ENCODE results near the gene RSAD2. TPM values are rescaled to one million over a fixed set of nuclear protein-coding genes. Genes with fewer than 3 reads are reported as not detected.
"Not testable (repeated sequence)": the region's sequence is repeated elsewhere in the genome, so short reads cannot be mapped to it uniquely, and the experiment has no call there.

RSAD2 gene
- total RNA-seq, 2 experiments from 2014 or later = 8.1 to 10.2 TPM

GRCh38 chr2:6934345-6934744, 56.8 kb downstream of the RSAD2 start:
- DNase-seq = no peak
- POLR2A ChIA-PET = no interaction called here
- ATAC-seq = no peak

GRCh38 chr2:6934758-6935651, 57.4 kb downstream of the RSAD2 start:
- Mint-ChIP-seq H3K36me3 (ENCODE audit: low read depth) (peaks cover 19% of the 10 kb centered on the region), H3K27me3 (no peaks in the 10 kb centered on the region), H3K4me1 (peaks cover 55% of the 10 kb centered on the region), H3K27ac (no peak overlapping the region), H3K9me3 (ENCODE audit: low read depth) (peaks cover 6% of the 10 kb centered on the region), H3K4me3 (no peak overlapping the region)
- CTCF ChIA-PET = no interaction called here
- intact Hi-C loops (cut with DNase I, micrococcal nuclease) = no loop called here
- POLR2A ChIA-PET = interaction anchor here (0.6 kb wide), 1 partner anchor 27 kb away, joined by 3 read pairs; no protein-coding TSS in a partner anchor
- ATAC-seq (no peak), DNase-seq (no peak)

More at GRCh38 chr2:6934345-6934744, 56.8 kb downstream of the RSAD2 start:
- intact Hi-C loops (cut with DNase I, micrococcal nuclease) = no loop called here
- Mint-ChIP-seq H3K4me3 (no peak overlapping the region), H3K27ac (no peak overlapping the region), H3K9me3 (ENCODE audit: low read depth) (peaks cover 6% of the 10 kb centered on the region), H3K36me3 (ENCODE audit: low read depth) (peaks cover 19% of the 10 kb centered on the region), H3K27me3 (no peaks in the 10 kb centered on the region), H3K4me1 (peaks cover 62% of the 10 kb centered on the region)
- CTCF ChIA-PET = no interaction called here

GRCh38 chr2:6935652-6936020, 58.1 kb downstream of the RSAD2 start:
- Mint-ChIP-seq H3K4me1 (peaks cover 54% of the 10 kb centered on the region), H3K36me3 (ENCODE audit: low read depth) (peaks cover 20% of the 10 kb centered on the region)
- ChIA-PET CTCF (interaction anchor here (1.6 kb wide), 1 partner anchor 20 kb away, joined by 6 read pairs; no protein-coding TSS in a partner anchor), POLR2A (interaction anchor here (0.6 kb wide), 1 partner anchor 27 kb away, joined by 3 read pairs; no protein-coding TSS in a partner anchor)
- intact Hi-C loops (cut with DNase I, micrococcal nuclease); H3K27ac Mint-ChIP-seq; ATAC-seq; H3K4me3 Mint-ChIP-seq; H3K9me3 Mint-ChIP-seq (ENCODE audit: low read depth); DNase-seq; H3K27me3 Mint-ChIP-seq: not testable (repeated sequence)

GRCh38 chr2:6937157-6937556, 59.6 kb downstream of the RSAD2 start:
- ChIA-PET CTCF (interaction anchor here (1.6 kb wide), 1 partner anchor 21 kb away, joined by 6 read pairs; no protein-coding TSS in a partner anchor), POLR2A (no interaction called here)
- Mint-ChIP-seq H3K36me3 (ENCODE audit: low read depth) (peaks cover 25% of the 10 kb centered on the region), H3K4me3 (no peak overlapping the region), H3K27ac (no peak overlapping the region), H3K27me3 (no peaks in the 10 kb centered on the region), H3K9me3 (ENCODE audit: low read depth) (no peaks in the 10 kb centered on the region), H3K4me1 (peaks cover 48% of the 10 kb centered on the region)
- ATAC-seq (no peak), DNase-seq (no peak)
- intact Hi-C loops (cut with DNase I, micrococcal nuclease) = no loop called here

GRCh38 chr2:6937582-6937981, 60.0 kb downstream of the RSAD2 start:
- H3K27me3 Mint-ChIP-seq = no peaks in the 10 kb centered on the region
- H3K36me3 Mint-ChIP-seq (ENCODE audit: low read depth) = peaks cover 29% of the 10 kb centered on the region
- no peak overlapping the region for H3K4me3 Mint-ChIP-seq
- intact Hi-C loops (cut with DNase I, micrococcal nuclease) = no loop called here
- CTCF ChIA-PET = no interaction called here
- no peaks in the 10 kb centered on the region for H3K9me3 Mint-ChIP-seq (ENCODE audit: low read depth)
- ATAC-seq (no peak), DNase-seq (no peak)
- POLR2A ChIA-PET = no interaction called here
- no peak overlapping the region for H3K27ac Mint-ChIP-seq
- H3K4me1 Mint-ChIP-seq = peaks cover 50% of the 10 kb centered on the region

GRCh38 chr2:6939071-6939470, 61.5 kb downstream of the RSAD2 start:
- no peak overlapping the region for H3K4me3 Mint-ChIP-seq
- H3K4me1 Mint-ChIP-seq = peaks cover 54% of the 10 kb centered on the region
- no peaks in the 10 kb centered on the region for H3K9me3 Mint-ChIP-seq (ENCODE audit: low read depth)
- H3K36me3 Mint-ChIP-seq (ENCODE audit: low read depth) = peaks cover 43% of the 10 kb centered on the region
- intact Hi-C loops (cut with DNase I, micrococcal nuclease) = no loop called here
- no peak for ATAC-seq
- POLR2A ChIA-PET = no interaction called here
- CTCF ChIA-PET = interaction anchor here (1.0 to 1.8 kb wide), 5 partner anchors 9 to 106 kb away, joined by 3 to 5 read pairs (median 4); partner anchors contain the start of gene RNF144A
- no peaks in the 10 kb centered on the region for H3K27me3 Mint-ChIP-seq
- H3K27ac Mint-ChIP-seq = no peak overlapping the region
- DNase-seq = no peak

- ChIA-PET POLR2A (no interaction called here), CTCF (no interaction called here)
- DNase-seq = no peak
- Mint-ChIP-seq H3K9me3 (ENCODE audit: low read depth) (no peaks in the 10 kb centered on the region), H3K36me3 (ENCODE audit: low read depth) (peaks cover 45% of the 10 kb centered on the region), H3K27ac (no peak overlapping the region), H3K27me3 (no peaks in the 10 kb centered on the region), H3K4me3 (no peak overlapping the region), H3K4me1 (peaks cover 57% of the 10 kb centered on the region)
- ATAC-seq = no peak
- intact Hi-C loops (cut with DNase I, micrococcal nuclease) = no loop called here
Observed at GRCh38 chr2:6940820-6941219, 63.2 kb downstream of the RSAD2 start.

GRCh38 chr2:6941299-6942046, 63.9 kb downstream of the RSAD2 start:
- Mint-ChIP-seq H3K9me3 (ENCODE audit: low read depth) (no peaks in the 10 kb centered on the region), H3K4me1 (peaks cover 52% of the 10 kb centered on the region), H3K27me3 (no peaks in the 10 kb centered on the region), H3K36me3 (ENCODE audit: low read depth) (peaks cover 46% of the 10 kb centered on the region), H3K27ac (no peak overlapping the region), H3K4me3 (no peak overlapping the region)
- POLR2A ChIA-PET = no interaction called here
- intact Hi-C loops (cut with DNase I, micrococcal nuclease) = no loop called here
- CTCF ChIA-PET = no interaction called here
- DNase-seq (no peak), ATAC-seq (no peak)

- Mint-ChIP-seq H3K9me3 (ENCODE audit: low read depth) (no peaks in the 10 kb centered on the region), H3K27ac (no peak overlapping the region)
- POLR2A ChIA-PET = interaction anchor here (0.8 kb wide), 1 partner anchor 66 kb away, joined by 3 read pairs; the partner anchor contains the start of gene RSAD2
Observed at GRCh38 chr2:6942848-6943247, 65.3 kb downstream of the RSAD2 start.

GRCh38 chr2:6943523-6943922, 65.9 kb downstream of the RSAD2 start:
- Mint-ChIP-seq H3K4me3 (no peak overlapping the region), H3K27ac (peak overlapping the region; percentile 16), H3K9me3 (ENCODE audit: low read depth) (no peaks in the 10 kb centered on the region), H3K4me1 (peaks cover 49% of the 10 kb centered on the region), H3K36me3 (ENCODE audit: low read depth) (peaks cover 51% of the 10 kb centered on the region), H3K27me3 (no peaks in the 10 kb centered on the region)
- intact Hi-C loops (cut with DNase I, micrococcal nuclease) = no loop called here
- ChIA-PET CTCF (interaction anchor here (0.8 kb wide), 1 partner anchor 96 kb away, joined by 3 read pairs; no protein-coding TSS in a partner anchor), POLR2A (interaction anchor here (0.8 kb wide), 1 partner anchor 66 kb away, joined by 3 read pairs; the partner anchor contains the start of gene RSAD2)
- DNase-seq (no peak), ATAC-seq (no peak)

More at GRCh38 chr2:6942848-6943247, 65.3 kb downstream of the RSAD2 start:
- H3K36me3 Mint-ChIP-seq (ENCODE audit: low read depth) = peaks cover 48% of the 10 kb centered on the region
- DNase-seq (no peak), ATAC-seq (no peak)
- no peaks in the 10 kb centered on the region for H3K27me3 Mint-ChIP-seq
- CTCF ChIA-PET = interaction anchor here (0.7 to 0.8 kb wide), 2 partner anchors 77 to 95 kb away, joined by 3 read pairs; no protein-coding TSS in a partner anchor
- no peak overlapping the region for H3K4me3 Mint-ChIP-seq
- intact Hi-C loops (cut with DNase I, micrococcal nuclease) = no loop called here
- H3K4me1 Mint-ChIP-seq = peaks cover 44% of the 10 kb centered on the region

GRCh38 chr2:6943971-6944370, 66.4 kb downstream of the RSAD2 start:
- H3K4me3 Mint-ChIP-seq = no peak overlapping the region
- ChIA-PET POLR2A (no interaction called here), CTCF (no interaction called here)
- H3K4me1 Mint-ChIP-seq = peaks cover 49% of the 10 kb centered on the region
- H3K36me3 Mint-ChIP-seq (ENCODE audit: low read depth) = peaks cover 53% of the 10 kb centered on the region
- no peaks in the 10 kb centered on the region for H3K9me3 Mint-ChIP-seq (ENCODE audit: low read depth)
- H3K27me3 Mint-ChIP-seq = no peaks in the 10 kb centered on the region
- intact Hi-C loops (cut with DNase I, micrococcal nuclease) = no loop called here
- H3K27ac Mint-ChIP-seq = peak overlapping the region; percentile 16
- ATAC-seq = no peak
- no peak for DNase-seq

Data from activated CD4-positive, alpha-beta T cell treated with anti-CD3 and anti-CD28 coated beads for 36 hours (primary cell).